HCT116 (cell line): ENCODE results near the gene KCNN4. TPM values are rescaled to one million over a fixed set of nuclear protein-coding genes. Genes with fewer than 3 reads are reported as not detected.
"Not testable (repeated sequence)": the region's sequence is repeated elsewhere in the genome, so short reads cannot be mapped to it uniquely, and the experiment has no call there.

ENCODE experiments used
- ATAC-seq: fragments of 200-7000 bp; cut with Tn5 transposase; 2 replicates; pipeline ENCODE4 v1.9.1; 2020; ENCODE audit warnings: mild to moderate bottlenecking, moderate library complexity
- BruUV-seq: library from RNA; stranded (reverse); fragments of 400-500 nt; replicated peaks from 2 replicates; lab custom pipeline; 2021; lab: Mats Ljungman, UMichigan
- CTCF ChIA-PET: fragments of 300-600 bp; sonication (Branson Sonifier 250); formaldehyde crosslinking; loops from one replicate; lab custom pipeline; 2021; ENCODE audit warnings: antibody characterized with exemption; lab: Charles Lee
- POLR2A ChIA-PET: fragments of 300-600, 350-600 bp; sonication (Branson Sonifier 250); formaldehyde crosslinking; loops from one replicate; lab custom pipeline; 2021; ENCODE audit warnings: antibody characterized with exemption; lab: Charles Lee
- RAD21 ChIA-PET, 2 experiments: fragments of 300-600 bp; sonication (Branson Sonifier 250); formaldehyde crosslinking; loops; one replicate each; lab custom pipeline; 2023; ENCODE audit warnings: low total read pairs in 2 of 2; ENCODE audit not compliant: uncharacterized antibody in 2 of 2, unreplicated experiment in 2 of 2, low non-redundant PET in 1 of 2; lab: Charles Lee
- DNase-seq: peaks from one replicate; pipeline ENCODE4 v3.0.0-alpha.2; 2010; ENCODE audit warnings: low read depth, low spot score
- H2AFZ ChIP-seq: fragments of 200-600 bp; shearing (Covaris generic), sonication (generic); 2 replicates; pipeline ENCODE4 v1.6.1; 2017; ENCODE audit warnings: low read depth, mixed run types, mixed read lengths, antibody characterized with exemption, low read length; ENCODE audit not compliant: poor library complexity, severe bottlenecking
- H3K27ac ChIP-seq: 2 replicates; pipeline ENCODE4 v1.5.1; 2012; ENCODE audit warnings: low read depth, low read length
- H3K27me3 ChIP-seq: fragments of 200-600 bp; sonication (generic); 2 replicates; pipeline ENCODE4 v1.6.1; 2016; ENCODE audit warnings: mixed run types, low read length, mixed read lengths; ENCODE audit not compliant: insufficient read depth
- H3K36me3 ChIP-seq, 2 experiments: fragments of 200-500 bp in 1 of 2; fragments of 200-600 bp in 1 of 2; sonication (Bioruptor generic) in 1 of 2; sonication (generic) in 1 of 2; 2 replicates each; pipeline versions ENCODE4 v1.5.1 to v1.6.1; 2014 to 2016; ENCODE audit warnings: low read length in 2 of 2, inconsistent platforms in 1 of 2, mixed read lengths in 1 of 2, mixed run types in 1 of 2; ENCODE audit not compliant: insufficient read depth in 2 of 2, control insufficient read depth in 1 of 2
- H3K4me1 ChIP-seq, 2 experiments: fragments of 200-600 bp in 1 of 2; sonication (generic) in 1 of 2; 2 replicates each; pipeline versions ENCODE4 v1.5.1 to v1.6.1; 2012 to 2017; ENCODE audit warnings: low read length in 2 of 2, inconsistent platforms in 1 of 2, mild to moderate bottlenecking in 1 of 2, mixed read lengths in 1 of 2, mixed run types in 1 of 2, moderate library complexity in 1 of 2; ENCODE audit not compliant: insufficient read depth in 2 of 2, control insufficient read depth in 1 of 2
- H3K4me2 ChIP-seq: fragments of 200-600 bp; sonication (generic); 2 replicates; pipeline ENCODE4 v1.6.1; 2017; ENCODE audit warnings: mixed run types, low read length, mixed read lengths
- H3K4me3 ChIP-seq, 2 experiments: fragments of 200-600 bp in 1 of 2; sonication (generic) in 1 of 2; replicated peaks in 1 of 2; 2 replicates each; pipeline ENCODE4 v1.5.1; 2011 to 2016; ENCODE audit warnings: low read length in 2 of 2, control low read depth in 1 of 2, low read depth in 1 of 2, mild to moderate bottlenecking in 1 of 2, mixed read lengths in 1 of 2, mixed run types in 1 of 2
- H3K79me2 ChIP-seq: fragments of 200-600 bp; sonication (generic); 2 replicates; pipeline ENCODE4 v1.6.1; 2017; ENCODE audit warnings: mild to moderate bottlenecking, mixed run types, low read length, moderate library complexity, mixed read lengths; ENCODE audit not compliant: insufficient read depth
- H3K9ac ChIP-seq: fragments of 200-600 bp; sonication (generic); 2 replicates; pipeline ENCODE4 v1.6.1; 2016; ENCODE audit warnings: low read length, mixed read lengths
- H3K9me2 ChIP-seq: fragments of 200-600 bp; sonication (generic), shearing (Covaris generic); 2 replicates; pipeline ENCODE4 v1.6.1; 2017; ENCODE audit warnings: mixed run types, mild to moderate bottlenecking, moderate library complexity; ENCODE audit not compliant: insufficient read depth
- H3K9me3 ChIP-seq, 2 experiments: fragments of 200-500 bp in 1 of 2; fragments of 200-600 bp in 1 of 2; sonication (Bioruptor generic) in 1 of 2; sonication (generic) in 1 of 2; 2 replicates each; pipeline ENCODE4 v1.6.1; 2014 to 2017; ENCODE audit warnings: low read length in 2 of 2, mixed read lengths in 2 of 2, inconsistent platforms in 1 of 2, low read depth in 1 of 2, mild to moderate bottlenecking in 1 of 2, mixed run types in 1 of 2, moderate library complexity in 1 of 2; ENCODE audit not compliant: control insufficient read depth in 1 of 2, insufficient read depth in 1 of 2
- H4K20me1 ChIP-seq: fragments of 200-600 bp; sonication (generic), shearing (Covaris generic); 2 replicates; pipeline ENCODE4 v1.6.1; 2017; ENCODE audit warnings: mixed run types, mild to moderate bottlenecking, moderate library complexity; ENCODE audit not compliant: insufficient read depth
- CTCF ChIP-seq, 3 experiments: fragments of 200-600 bp in 1 of 3; sonication (generic) in 1 of 3; IDR thresholded peaks in 2 of 3; conservative IDR thresholded peaks in 1 of 3; 2 replicates each; pipeline ENCODE4 v1.5.1; 2012 to 2017; ENCODE audit warnings: low read depth in 2 of 3, low read length in 2 of 3, antibody characterized with exemption in 1 of 3, borderline replicate concordance in 1 of 3, control low read depth in 1 of 3, mild to moderate bottlenecking in 1 of 3, mixed read lengths in 1 of 3, mixed run types in 1 of 3, moderate library complexity in 1 of 3; ENCODE audit not compliant: insufficient read depth in 1 of 3
- EZH2phosphoT487 ChIP-seq: fragments of 200-600 bp; IDR thresholded peaks from 2 replicates; pipeline ENCODE4 v1.6.1; 2018; ENCODE audit warnings: antibody characterized with exemption, borderline replicate concordance
- POLR2A ChIP-seq: IDR thresholded peaks from 2 replicates; pipeline ENCODE4 v1.7.0; 2011; ENCODE audit warnings: borderline replicate concordance; ENCODE audit not compliant: insufficient read depth, insufficient read length; ENCODE audit errors: extremely low read depth
- RAD21 ChIP-seq: IDR thresholded peaks from 2 replicates; pipeline ENCODE4 v1.6.1; 2012; ENCODE audit warnings: low read depth, mild to moderate bottlenecking
- TCF7L2 ChIP-seq: IDR thresholded peaks from 2 replicates; pipeline ENCODE4 v1.7.0; 2011; ENCODE audit warnings: borderline replicate concordance, inconsistent platforms; ENCODE audit not compliant: insufficient read depth, insufficient read length; ENCODE audit errors: extremely low read depth
- intact Hi-C: fragments of 100-400 bp; cut with micrococcal nuclease; formaldehyde crosslinking; loops from 2 replicates; pipeline ENCODE4 v1.10.0; 2022
- total RNA-seq: library from RNA; stranded (reverse); gene quantifications from one replicate; pipeline ENCODE4 v1.2.1, GENCODE V29; 2021; ENCODE audit not compliant: unreplicated experiment

KCNN4 gene
- total RNA-seq, 1 experiment from 2014 or later, result 72.9 TPM

DNA sequence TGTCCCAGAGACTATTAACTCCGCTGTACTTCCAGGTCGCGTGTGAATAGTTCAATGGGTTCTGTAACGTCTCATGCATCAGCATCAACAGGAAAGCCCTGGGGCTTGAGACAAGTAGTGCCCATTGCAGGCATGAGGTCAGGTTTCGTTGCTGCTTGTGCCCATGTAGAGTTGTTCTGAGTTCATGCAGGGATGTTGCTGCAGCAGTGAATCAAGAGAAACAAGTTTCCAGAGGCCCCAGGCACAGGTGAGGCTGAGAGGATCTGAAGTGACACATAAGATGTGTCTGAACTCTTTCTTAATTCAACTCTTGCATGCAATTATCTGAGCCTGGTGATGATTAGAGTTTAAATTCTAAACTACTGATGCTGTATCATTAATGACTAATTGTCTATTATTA is 37.7 kb upstream of the KCNN4 start:
- H3K9ac ChIP-seq, result no peak overlapping the region
- no peaks in the 10 kb centered on the region for H3K79me2 ChIP-seq
- H3K4me1 ChIP-seq, result no peaks in the 10 kb centered on the region
- ChIA-PET RAD21 (no interaction called here), CTCF (no interaction called here), POLR2A (no interaction called here)
- no peaks in the 10 kb centered on the region for H3K36me3 ChIP-seq
- BruUV-seq, result no TSS peak
- no peaks in the 10 kb centered on the region for H3K27me3 ChIP-seq
- ATAC-seq, result no peak
- H2AFZ ChIP-seq, result no peak overlapping the region
- no peaks in the 10 kb centered on the region for H3K9me2 ChIP-seq
- no peak for DNase-seq
- no peak overlapping the region for H3K4me3 ChIP-seq
- H4K20me1 ChIP-seq, result no peaks in the 10 kb centered on the region
- peaks cover 0 to 4% of the 10 kb centered on the region in 2 experiments; a peak in 2 of 4 replicates for H3K9me3 ChIP-seq
- H3K4me2 ChIP-seq, result no peak overlapping the region
- intact Hi-C loops, result no loop called here
- no peak overlapping the region for H3K27ac ChIP-seq
- TF ChIP-seq TCF7L2 (no peak), EZH2phosphoT487 (no peak), RAD21 (no peak), POLR2A (no peak), CTCF (IDR thresholded peaks at IDR 0.05 in 2 of 3, conservative IDR thresholded peaks at IDR 0.05 in 1 of 3; ENCODE audit: borderline replicate concordance in 1 of 3, insufficient read depth in 1 of 3, low read depth in 2 of 3, low read length in 2 of 3) (no peak)

DNA sequence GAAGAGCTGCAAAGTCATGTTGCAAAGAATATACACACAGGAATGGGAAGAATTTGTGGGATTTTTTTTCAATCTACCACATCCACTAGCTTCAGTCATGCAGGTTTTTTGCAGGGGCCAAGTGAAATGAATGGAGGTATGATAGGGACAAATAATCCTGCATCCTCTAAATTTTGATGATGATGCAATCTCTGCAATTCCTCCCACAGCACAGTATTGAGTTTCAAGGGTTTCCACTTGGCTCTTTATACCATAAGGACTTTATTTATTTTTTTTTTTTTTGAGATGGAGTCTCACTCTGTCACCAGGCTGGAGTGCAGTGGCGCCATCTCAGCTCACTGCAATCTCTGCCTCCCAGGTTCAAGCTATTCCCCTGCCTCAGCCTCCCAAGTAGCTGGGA is 36.7 kb upstream of the KCNN4 start:
- ATAC-seq, H3K27ac ChIP-seq, H4K20me1 ChIP-seq, H3K4me3 ChIP-seq, BruUV-seq, H3K79me2 ChIP-seq, POLR2A ChIA-PET, H3K4me2 ChIP-seq, RAD21 ChIA-PET, DNase-seq, H3K9ac ChIP-seq, H3K9me2 ChIP-seq, intact Hi-C loops, H3K9me3 ChIP-seq, CTCF ChIA-PET, H3K36me3 ChIP-seq, H3K4me1 ChIP-seq, H3K27me3 ChIP-seq, H2AFZ ChIP-seq: not testable (repeated sequence)
